ENCODE results near the gene NHS.

The NHS gene

DNA sequence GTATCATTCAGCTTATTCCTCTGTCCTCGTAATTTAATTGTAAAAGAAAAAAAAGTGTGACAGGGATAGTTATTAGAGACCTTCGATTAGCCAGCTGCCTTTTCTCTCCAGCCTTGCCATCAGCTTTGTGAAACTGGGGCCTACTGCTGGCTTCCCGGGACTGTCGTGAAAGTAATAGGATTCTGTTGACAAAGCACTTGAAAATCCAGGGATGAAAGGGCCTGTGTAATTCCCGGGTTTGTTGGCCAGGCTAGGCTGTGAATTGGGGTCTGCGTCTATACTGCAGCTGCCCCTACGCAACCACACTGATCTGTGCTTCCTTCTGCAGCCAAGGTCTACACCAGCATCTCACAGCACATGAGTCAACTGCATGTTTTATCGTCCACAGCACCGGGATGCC lies 241.9 kb downstream of the NHS start:
- TF ChIP-seq, protein P1, sequence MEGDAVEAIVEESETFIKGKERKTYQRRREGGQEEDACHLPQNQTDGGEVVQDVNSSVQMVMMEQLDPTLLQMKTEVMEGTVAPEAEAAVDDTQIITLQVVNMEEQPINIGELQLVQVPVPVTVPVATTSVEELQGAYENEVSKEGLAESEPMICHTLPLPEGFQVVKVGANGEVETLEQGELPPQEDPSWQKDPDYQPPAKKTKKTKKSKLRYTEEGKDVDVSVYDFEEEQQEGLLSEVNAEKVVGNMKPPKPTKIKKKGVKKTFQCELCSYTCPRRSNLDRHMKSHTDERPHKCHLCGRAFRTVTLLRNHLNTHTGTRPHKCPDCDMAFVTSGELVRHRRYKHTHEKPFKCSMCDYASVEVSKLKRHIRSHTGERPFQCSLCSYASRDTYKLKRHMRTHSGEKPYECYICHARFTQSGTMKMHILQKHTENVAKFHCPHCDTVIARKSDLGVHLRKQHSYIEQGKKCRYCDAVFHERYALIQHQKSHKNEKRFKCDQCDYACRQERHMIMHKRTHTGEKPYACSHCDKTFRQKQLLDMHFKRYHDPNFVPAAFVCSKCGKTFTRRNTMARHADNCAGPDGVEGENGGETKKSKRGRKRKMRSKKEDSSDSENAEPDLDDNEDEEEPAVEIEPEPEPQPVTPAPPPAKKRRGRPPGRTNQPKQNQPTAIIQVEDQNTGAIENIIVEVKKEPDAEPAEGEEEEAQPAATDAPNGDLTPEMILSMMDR (IDR thresholded peaks at IDR 0.05; ENCODE audit: low read length): no peak
- TF ChIP-seq EZH2 (IDR thresholded peaks at IDR 0.05; ENCODE audit: borderline replicate concordance, low read length): no peak
- Histone ChIP-seq H3K4me3 (ENCODE audit: low read depth, low read length, poor library complexity, severe bottlenecking) (no peak overlapping the region), H3K9ac (ENCODE audit: low read length) (no peak overlapping the region), H3K36me3 (ENCODE audit: insufficient read depth, low read length) (no peaks in the 10 kb centered on the region), H3F3A (ENCODE audit: insufficient read depth, low read length) (no peaks in the 10 kb centered on the region), H3K27ac (ENCODE audit: low read depth, low read length, poor library complexity, severe bottlenecking) (no peak overlapping the region), H4K20me1 (ENCODE audit: insufficient read depth, low read length) (no peaks in the 10 kb centered on the region), H3K4me2 (ENCODE audit: low read length) (no peak overlapping the region), H3K4me1 (ENCODE audit: insufficient read depth, low read length, severe bottlenecking) (no peaks in the 10 kb centered on the region), H3K9me3 (ENCODE audit: low read length) (no peaks in the 10 kb centered on the region), H3K27me3 (ENCODE audit: insufficient read depth, low read length) (no peaks in the 10 kb centered on the region), H3K79me2 (ENCODE audit: insufficient read depth, low read length) (no peaks in the 10 kb centered on the region), H2AFZ (ENCODE audit: low read length) (no peak overlapping the region), H3K9me2 (ENCODE audit: low read depth, low read length) (no peaks in the 10 kb centered on the region)

DNA sequence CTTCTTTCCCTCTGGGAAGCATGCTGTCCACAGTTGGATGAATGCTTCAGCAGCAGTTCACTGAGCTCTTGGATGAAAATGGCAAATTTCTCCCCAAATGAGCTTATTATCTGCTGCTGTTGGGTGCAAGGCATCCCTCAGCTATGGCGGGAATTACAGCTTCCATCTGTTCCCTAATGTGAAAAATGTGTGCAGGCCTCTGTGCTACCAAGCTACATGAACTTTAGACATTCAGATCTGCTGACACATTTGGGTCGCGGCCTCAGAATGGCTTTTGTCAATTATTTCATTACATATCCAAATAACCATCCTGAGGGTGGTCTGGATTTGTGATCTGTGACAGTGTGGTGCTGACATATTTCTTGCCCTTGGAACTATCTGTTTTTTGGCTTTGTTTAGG lies 242.8 kb downstream of the NHS start:
- Histone ChIP-seq H3K4me1 (ENCODE audit: insufficient read depth, low read length, severe bottlenecking) (no peaks in the 10 kb centered on the region), H3K9me3 (ENCODE audit: low read length) (no peaks in the 10 kb centered on the region), H2AFZ (ENCODE audit: low read length) (no peak overlapping the region), H3K27ac (ENCODE audit: low read depth, low read length, poor library complexity, severe bottlenecking) (no peak overlapping the region), H3K27me3 (ENCODE audit: insufficient read depth, low read length) (no peaks in the 10 kb centered on the region), H3F3A (ENCODE audit: insufficient read depth, low read length) (no peaks in the 10 kb centered on the region), H3K4me3 (ENCODE audit: low read depth, low read length, poor library complexity, severe bottlenecking) (no peak overlapping the region), H4K20me1 (ENCODE audit: insufficient read depth, low read length) (no peaks in the 10 kb centered on the region), H3K4me2 (ENCODE audit: low read length) (no peak overlapping the region), H3K9me2 (ENCODE audit: low read depth, low read length) (no peaks in the 10 kb centered on the region), H3K79me2 (ENCODE audit: insufficient read depth, low read length) (no peaks in the 10 kb centered on the region), H3K36me3 (ENCODE audit: insufficient read depth, low read length) (no peaks in the 10 kb centered on the region), H3K9ac (ENCODE audit: low read length) (no peak overlapping the region)
- TF ChIP-seq, protein P1 (IDR thresholded peaks at IDR 0.05; ENCODE audit: low read length): no peak
- no peak for TF ChIP-seq EZH2 (IDR thresholded peaks at IDR 0.05; ENCODE audit: borderline replicate concordance, low read length)

DNA sequence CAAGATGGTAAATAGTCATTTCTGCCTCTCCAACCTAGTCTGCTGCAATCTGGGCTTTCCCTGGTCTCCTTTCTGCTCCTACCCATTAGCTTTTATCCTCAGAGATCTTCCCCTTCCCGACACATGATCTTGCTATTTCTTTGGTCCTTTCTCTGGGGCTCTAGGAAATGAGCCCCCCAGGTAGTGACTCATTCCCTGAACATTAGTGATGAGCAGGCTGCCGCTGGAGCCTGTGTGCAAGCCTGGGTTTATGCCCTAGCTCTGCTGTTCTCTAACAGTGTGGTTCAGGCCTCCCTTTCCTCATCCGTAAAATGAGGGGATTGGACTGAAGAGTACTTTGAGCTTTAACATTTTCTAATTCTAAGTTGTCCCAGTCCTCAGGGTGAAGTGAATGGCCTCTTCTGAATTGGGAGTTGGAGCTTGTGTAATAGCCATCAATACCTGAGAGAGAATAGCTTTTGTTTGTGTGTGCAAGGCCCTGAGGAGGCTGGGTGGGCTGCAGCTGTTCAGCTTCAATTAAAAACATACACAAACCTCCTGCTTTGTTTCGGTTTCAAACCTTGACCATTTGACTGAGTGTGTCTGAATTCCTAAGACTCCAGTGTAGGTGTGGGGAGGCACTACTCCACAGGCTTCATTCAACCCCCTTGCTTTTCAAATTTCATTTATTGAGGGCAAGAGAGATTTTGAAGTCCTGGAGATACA lies 246.7 kb downstream of the NHS start:
- Histone ChIP-seq H4K20me1 (ENCODE audit: insufficient read depth, low read length) (no peaks in the 10 kb centered on the region), H3K9ac (ENCODE audit: low read length) (no peak overlapping the region), H2AFZ (ENCODE audit: low read length) (no peak overlapping the region), H3K27ac (ENCODE audit: low read depth, low read length, poor library complexity, severe bottlenecking) (no peak overlapping the region), H3K79me2 (ENCODE audit: insufficient read depth, low read length) (no peaks in the 10 kb centered on the region), H3K9me3 (ENCODE audit: low read length) (no peaks in the 10 kb centered on the region), H3K27me3 (ENCODE audit: insufficient read depth, low read length) (no peaks in the 10 kb centered on the region), H3K4me2 (ENCODE audit: low read length) (no peak overlapping the region), H3K4me1 (ENCODE audit: insufficient read depth, low read length, severe bottlenecking) (no peaks in the 10 kb centered on the region), H3F3A (ENCODE audit: insufficient read depth, low read length) (no peaks in the 10 kb centered on the region), H3K4me3 (ENCODE audit: low read depth, low read length, poor library complexity, severe bottlenecking) (no peak overlapping the region), H3K9me2 (ENCODE audit: low read depth, low read length) (no peaks in the 10 kb centered on the region), H3K36me3 (ENCODE audit: insufficient read depth, low read length) (no peaks in the 10 kb centered on the region)
- TF ChIP-seq, protein P1 (IDR thresholded peaks at IDR 0.05; ENCODE audit: low read length): no peak
- TF ChIP-seq EZH2 (IDR thresholded peaks at IDR 0.05; ENCODE audit: borderline replicate concordance, low read length): no peak

All from OCI-LY1 (cell line).